H1 (cell line): Measurements from ENCODE around the gene YPEL2. TPM values are rescaled to one million over a fixed set of nuclear protein-coding genes. Genes with fewer than 3 reads are reported as not detected.

Source experiments
- CTCF ChIA-PET: fragments of 300-600 bp; sonication (Branson Sonifier 250); formaldehyde crosslinking; loops from one replicate; lab custom pipeline; 2021; ENCODE audit not compliant: partially characterized antibody; lab: Charles Lee
- POLR2A ChIA-PET: fragments of 300-600 bp; sonication (Branson Sonifier 250); formaldehyde crosslinking; loops from one replicate; lab custom pipeline; 2021; ENCODE audit warnings: inconsistent platforms; ENCODE audit not compliant: partially characterized antibody; lab: Charles Lee
- DNase-seq, 2 experiments: peaks; one replicate each; pipeline versions ENCODE4 v3.0.0 to v3.0.0-alpha.2; 2010 to 2022; ENCODE audit warnings: low spot score in 2 of 2, low read depth in 1 of 2, mixed read lengths in 1 of 2
- FAIRE-seq: peaks from 2 replicates; lab custom pipeline; 2011; peaks lifted over from hg19 to GRCh38; lab: Jason Lieb, UNC
- H2AFZ ChIP-seq: 2 replicates; pipeline ENCODE4 v1.8.1; 2012; ENCODE audit warnings: low read length, inconsistent platforms
- H2AK5ac ChIP-seq: 2 replicates; pipeline ENCODE4 v1.6.1; 2013; ENCODE audit warnings: low read depth, low read length
- H2BK120ac ChIP-seq: replicated peaks from 2 replicates; pipeline ENCODE3; 2013; ENCODE audit warnings: low read depth, low read length, inconsistent platforms
- H2BK12ac ChIP-seq: 2 replicates; pipeline ENCODE4 v1.6.1; 2013; ENCODE audit warnings: low read depth, low read length
- H2BK15ac ChIP-seq: 2 replicates; pipeline ENCODE4 v1.6.1; 2013; ENCODE audit warnings: low read length
- H2BK20ac ChIP-seq: 2 replicates; pipeline ENCODE4 v1.6.1; 2013; ENCODE audit warnings: low read length
- H2BK5ac ChIP-seq: 2 replicates; pipeline ENCODE4 v1.6.1; 2013; ENCODE audit warnings: low read depth, low read length
- H3K14ac ChIP-seq: 2 replicates; pipeline ENCODE4 v1.6.1; 2013; ENCODE audit warnings: inconsistent platforms; ENCODE audit not compliant: insufficient read length
- H3K18ac ChIP-seq: 2 replicates; pipeline ENCODE4 v1.6.1; 2013; ENCODE audit warnings: low read length; ENCODE audit errors: extremely low read depth
- H3K23ac ChIP-seq: 2 replicates; pipeline ENCODE4 v1.6.1; 2013; ENCODE audit warnings: inconsistent platforms; ENCODE audit not compliant: insufficient read length
- H3K23me2 ChIP-seq: 2 replicates; pipeline ENCODE4 v1.6.1; 2013; ENCODE audit warnings: low read depth, low read length
- H3K27ac ChIP-seq: 2 replicates; pipeline ENCODE4 v1.6.1; 2011; ENCODE audit warnings: low read depth, low read length, inconsistent platforms
- H3K27me3 ChIP-seq, 4 experiments: replicated peaks in 1 of 4; 1 replicate in 1 of 4; 2 replicates in 3 of 4; pipeline versions ENCODE4 v1.6.1 to v1.8.1; 2011 to 2013; ENCODE audit warnings: low read length in 3 of 4, mild to moderate bottlenecking in 3 of 4, inconsistent platforms in 2 of 4, mixed read lengths in 2 of 4, moderate library complexity in 1 of 4; ENCODE audit not compliant: control insufficient read depth in 3 of 4, insufficient read depth in 3 of 4; ENCODE audit errors: extremely low read depth in 1 of 4
- H3K36me3 ChIP-seq, 4 experiments: 2 replicates each; pipeline versions ENCODE4 v1.6.1 to v1.8.1; 2011 to 2013; ENCODE audit warnings: mild to moderate bottlenecking in 4 of 4, low read length in 3 of 4, moderate library complexity in 2 of 4, control low read depth in 1 of 4, inconsistent platforms in 1 of 4; ENCODE audit not compliant: insufficient read depth in 4 of 4, control insufficient read depth in 2 of 4
- H3K4ac ChIP-seq: replicated peaks from 2 replicates; pipeline ENCODE3; 2013; ENCODE audit warnings: low read length, low read depth, mixed read lengths, inconsistent platforms; ENCODE audit not compliant: insufficient read length
- H3K4me1 ChIP-seq, 4 experiments: replicated peaks in 1 of 4; 1 replicate in 1 of 4; 2 replicates in 3 of 4; pipeline versions ENCODE4 v1.6.1 to v1.8.1; 2011 to 2013; ENCODE audit warnings: low read length in 3 of 4, inconsistent platforms in 2 of 4, mixed read lengths in 1 of 4; ENCODE audit not compliant: insufficient read depth in 4 of 4, control insufficient read depth in 3 of 4
- H3K4me2 ChIP-seq, 2 experiments: 2 replicates each; pipeline versions ENCODE4 v1.6.1 to v1.8.1; 2011 to 2013; ENCODE audit warnings: low read depth in 2 of 2, low read length in 2 of 2, control low read depth in 1 of 2, inconsistent platforms in 1 of 2, mild to moderate bottlenecking in 1 of 2; ENCODE audit not compliant: insufficient read depth in 1 of 2
- H3K4me3 ChIP-seq, 4 experiments: fragments of 200-600, 300-600 bp in 1 of 4; sonication (generic), shearing (Covaris generic), sonication (Bioruptor Twin) in 1 of 4; 2 replicates each; pipeline versions ENCODE4 v1.5.1 to v1.8.1; 2011 to 2016; ENCODE audit warnings: low read length in 4 of 4, low read depth in 3 of 4, control low read depth in 2 of 4, inconsistent platforms in 2 of 4, mild to moderate bottlenecking in 2 of 4, mixed read lengths in 1 of 4, moderate library complexity in 1 of 4; ENCODE audit not compliant: insufficient read depth in 2 of 4; ENCODE audit errors: extremely low read depth in 1 of 4
- H3K56ac ChIP-seq: replicated peaks from 2 replicates; pipeline ENCODE3; 2013; ENCODE audit warnings: low read depth, mild to moderate bottlenecking, mixed read lengths, low read length, inconsistent platforms; ENCODE audit not compliant: insufficient read length
- H3K79me1 ChIP-seq: 2 replicates; pipeline ENCODE4 v1.6.1; 2013; ENCODE audit warnings: low read depth, low read length, control low read depth
- H3K79me2 ChIP-seq, 2 experiments: 2 replicates each; pipeline versions ENCODE4 v1.6.1 to v1.8.1; 2012 to 2013; ENCODE audit warnings: low read length in 2 of 2, mild to moderate bottlenecking in 2 of 2, inconsistent platforms in 1 of 2; ENCODE audit not compliant: insufficient read depth in 2 of 2, control insufficient read depth in 1 of 2
- H3K9ac ChIP-seq, 4 experiments: replicated peaks in 1 of 4; 1 replicate in 1 of 4; 2 replicates in 3 of 4; pipeline versions ENCODE4 v1.6.1 to v1.8.1; 2011 to 2013; ENCODE audit warnings: low read depth in 3 of 4, low read length in 3 of 4, control low read depth in 2 of 4, mild to moderate bottlenecking in 2 of 4, moderate library complexity in 2 of 4, inconsistent platforms in 1 of 4; ENCODE audit errors: extremely low read depth in 1 of 4
- H3K9me3 ChIP-seq, 2 experiments: 2 replicates each; pipeline versions ENCODE4 v1.6.1 to v1.8.1; 2012 to 2013; ENCODE audit warnings: mild to moderate bottlenecking in 2 of 2, moderate library complexity in 2 of 2, control low read depth in 1 of 2, inconsistent platforms in 1 of 2, low read depth in 1 of 2, low read length in 1 of 2, mixed read lengths in 1 of 2; ENCODE audit not compliant: insufficient read depth in 2 of 2
- H4K20me1 ChIP-seq, 2 experiments: replicated peaks in 1 of 2; 2 replicates each; pipeline versions ENCODE3 to v1.8.1; 2011 to 2013; ENCODE audit warnings: inconsistent platforms in 2 of 2, low read length in 2 of 2, mild to moderate bottlenecking in 1 of 2; ENCODE audit not compliant: insufficient read depth in 2 of 2, control insufficient read depth in 1 of 2
- H4K5ac ChIP-seq: 2 replicates; pipeline ENCODE4 v1.6.1; 2013; ENCODE audit warnings: low read length, low read depth, mixed read lengths, inconsistent platforms; ENCODE audit not compliant: insufficient read length
- H4K8ac ChIP-seq: 2 replicates; pipeline ENCODE4 v1.8.0; 2013; ENCODE audit warnings: mild to moderate bottlenecking, moderate library complexity, low read length, inconsistent platforms; ENCODE audit not compliant: insufficient read depth; ENCODE audit errors: extremely low read depth
- H4K91ac ChIP-seq: replicated peaks from 2 replicates; pipeline ENCODE3; 2013; ENCODE audit warnings: low read length, mixed read lengths, inconsistent platforms; ENCODE audit not compliant: insufficient read length
- BRCA1 ChIP-seq: IDR thresholded peaks from 2 replicates; pipeline ENCODE4 v1.6.1; 2012; ENCODE audit warnings: low read depth, low read length, improper control_type of control experiment
- CREB1 ChIP-seq: IDR thresholded peaks from 2 replicates; pipeline ENCODE4 v1.6.1; 2012; ENCODE audit warnings: inconsistent platforms
- EP300 ChIP-seq, 2 experiments: IDR thresholded peaks; 1 replicate in 1 of 2; 2 replicates in 1 of 2; pipeline ENCODE4 v1.6.1; 2011 to 2012; ENCODE audit warnings: low read depth in 2 of 2, low read length in 2 of 2, mild to moderate bottlenecking in 2 of 2, borderline replicate concordance in 1 of 2, inconsistent platforms in 1 of 2, moderate library complexity in 1 of 2
- MAFK ChIP-seq: IDR thresholded peaks from 2 replicates; pipeline ENCODE4 v1.6.1; 2012; ENCODE audit warnings: low read depth, mild to moderate bottlenecking, improper control_type of control experiment, low read length
- MAX ChIP-seq: IDR thresholded peaks from 2 replicates; pipeline ENCODE4 v1.6.1; 2012; ENCODE audit warnings: inconsistent platforms
- NRF1 ChIP-seq: IDR thresholded peaks from 2 replicates; pipeline ENCODE4 v1.6.1; 2011; ENCODE audit warnings: mild to moderate bottlenecking, low read depth, low read length, improper control_type of control experiment
- POLR2AphosphoS5 ChIP-seq: IDR thresholded peaks from 2 replicates; pipeline ENCODE4 v1.6.1; 2011; ENCODE audit warnings: low read depth, low read length
- RFX5 ChIP-seq: IDR thresholded peaks from 2 replicates; pipeline ENCODE4 v1.6.1; 2011; ENCODE audit warnings: low read depth, low read length, improper control_type of control experiment, borderline replicate concordance
- WGBS, 2 experiments: shearing (Covaris generic) in 1 of 2; methylation state at CpG; one replicate each; pipeline versions ENCODE4 v1.1.6 to v1.1.7; 2013 to 2015; ENCODE audit warnings: low lambda C conversion rate in 2 of 2, mixed read lengths in 2 of 2, inconsistent platforms in 1 of 2, low coverage in 1 of 2, missing lambda C conversion rate in 1 of 2; ENCODE audit not compliant: insufficient replicate concordance in 2 of 2, insufficient coverage in 1 of 2, insufficient read length in 1 of 2; ENCODE audit errors: extremely low coverage in 1 of 2, missing lambda C conversion rate in 1 of 2; 5-methylcytosine and 5-hydroxymethylcytosine counted together
- polyA plus RNA-seq, 7 experiments: library from polyadenylated mRNA; depleted of rRNA in 3 of 7; stranded (reverse) in 5 of 7; unstranded in 2 of 7; fragments of >200 nt in 5 of 7; fragments of 200-250 nt in 2 of 7; gene quantifications; 1 replicate in 5 of 7; 2 replicates in 1 of 7; 4 replicates in 1 of 7; pipeline versions ENCODE4 v1.2.1 to v1.2.3, GENCODE V29; 2011 to 2013; ENCODE audit warnings: missing spikeins in 2 of 7, mixed read lengths in 2 of 7
- total RNA-seq: library from RNA; stranded (reverse); fragmentation: NEBNext Ultra II Directional; extraction: Animal tissue kit (Norgen Biotek cat#: 25700); gene quantifications from 2 replicates; pipeline ENCODE4 v1.2.1, GENCODE V29; 2021

The YPEL2 gene
- total and polyA plus RNA-seq, 2 of the 8 experiments (the other 6 are each of a cell fraction or from before 2014, with no cell fraction given), result 1.6 to 3.5 TPM

- H3K36me3 ChIP-seq, result no peaks in the 10 kb centered on the region; a peak in 1 of 8 replicates
- TF ChIP-seq MAX (no peak), CREB1 (no peak), BRCA1 (no peak), NRF1 (no peak), RFX5 (no peak), MAFK (no peak), POLR2AphosphoS5 (no peak), EP300 (IDR thresholded peaks at IDR 0.05; ENCODE audit: borderline replicate concordance in 1 of 2, low read depth in 2 of 2, low read length in 2 of 2) (no peak)
Observed at GRCh38 chr17:59357929-59358328, 26.5 kb downstream of the YPEL2 start.

More at GRCh38 chr17:59357929-59358328, 26.5 kb downstream of the YPEL2 start:
- Histone ChIP-seq H4K91ac (no peak overlapping the region), H3K27me3 (no peaks in the 10 kb centered on the region), H3K23ac (no peak overlapping the region), H2AFZ (no peak overlapping the region), H3K79me1 (no peaks in the 10 kb centered on the region), H2BK5ac (no peak overlapping the region), H2BK20ac (no peak overlapping the region), H4K5ac (no peak overlapping the region), H3K4ac (no peak overlapping the region), H3K23me2 (peaks cover 2% of the 10 kb centered on the region; the same call in 1 of the 2 replicates), H3K9me3 (no peaks in the 10 kb centered on the region; a peak in 1 of 4 replicates), H2AK5ac (no peak overlapping the region), H2BK120ac (no peak overlapping the region), H4K8ac (no peak overlapping the region), H3K4me2 (no peak overlapping the region), H3K27ac (no peak overlapping the region), H3K4me3 (no peak overlapping the region), H3K9ac (no peak overlapping the region), H2BK15ac (no peak overlapping the region), H4K20me1 (no peaks in the 10 kb centered on the region), H2BK12ac (no peak overlapping the region; the same call in 1 of the 2 replicates), H3K4me1 (peaks cover 0 to 10% (median 5%) of the 10 kb centered on the region in 4 experiments; a peak in 5 of 7 replicates), H3K14ac (no peak overlapping the region), H3K56ac (no peak overlapping the region), H3K79me2 (no peaks in the 10 kb centered on the region), H3K18ac (no peak overlapping the region)
- DNase-seq, result no peak
- ChIA-PET POLR2A (no interaction called here), CTCF (no interaction called here)
- no peak for FAIRE-seq
- 80% methylated on average over 1 of the region's 1 CpG; no CpG with 5 or more reads in 1 of the 2 experiments for WGBS, 2 experiments
